CD4-positive, alpha-beta T cell treated with Interleukin-1 beta for 1 hour (primary cell): ENCODE measurements around the gene SLC25A48.

Source experiments
- DNase-seq, 2 donors: peaks; one replicate each; pipeline ENCODE4 v3.0.0-alpha.2; 2020 to 2022

The SLC25A48 gene

DNA sequence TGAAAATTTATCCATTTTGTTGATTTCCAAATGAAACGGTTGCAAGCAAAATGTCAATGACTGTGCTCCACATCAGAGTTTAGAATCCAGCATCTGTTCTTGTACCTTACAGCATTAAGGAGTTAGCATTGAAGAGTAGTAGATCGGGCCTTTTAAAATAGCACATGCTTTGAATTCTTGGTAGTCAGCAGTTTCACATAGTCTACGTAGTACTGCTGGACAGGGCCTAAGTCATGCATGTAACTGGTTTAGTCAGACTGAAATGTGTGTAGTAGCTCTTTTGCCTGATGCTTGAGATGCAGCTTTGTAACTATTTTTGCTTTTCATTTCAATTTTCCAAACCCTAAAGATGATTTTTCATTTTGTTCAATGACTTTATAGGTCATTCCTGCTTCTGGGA, 100.5 kb downstream of the SLC25A48 start:
- DNase-seq, result no peak

DNA sequence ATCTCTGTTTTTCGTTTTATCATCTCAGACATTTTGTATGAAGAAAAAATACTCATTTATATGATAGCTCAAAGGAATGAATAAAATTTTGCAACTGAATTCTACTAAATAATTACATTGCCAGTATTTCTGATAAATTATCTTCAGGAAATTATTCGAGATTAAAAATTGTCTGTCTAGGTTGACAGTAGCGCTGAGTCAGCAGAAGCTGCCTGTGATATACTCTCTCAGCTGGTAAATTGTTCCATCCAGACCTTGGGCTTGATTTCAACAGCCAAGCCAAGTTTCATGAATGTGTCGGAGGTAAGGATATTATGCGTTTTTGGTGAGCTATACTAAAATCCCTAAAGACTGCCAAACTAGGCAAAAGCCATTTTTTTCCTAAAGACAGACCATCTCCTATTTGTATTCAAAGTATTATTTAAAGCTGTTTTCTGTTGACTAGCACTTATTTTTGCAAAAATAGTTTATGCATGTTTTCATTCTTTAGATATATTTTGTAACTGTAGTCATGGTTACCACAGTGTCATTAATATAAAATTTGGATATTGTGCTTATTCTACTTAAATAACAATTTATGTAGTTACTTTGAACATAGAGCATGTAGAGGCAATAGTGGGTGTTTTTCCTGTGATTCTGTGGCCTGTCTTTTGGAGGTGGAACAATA, 102.9 kb downstream of the SLC25A48 start:
- DNase-seq, result no peak
